Psoas muscle (tissue), 8 donors: ENCODE results near the gene PPP1R15B. TPM values are rescaled to one million over a fixed set of nuclear protein-coding genes. Genes with fewer than 3 reads are reported as not detected.
A peak's percentile ranks its signal among the peaks of the same experiment; 100 is the strongest.

ENCODE experiments used
- ATAC-seq, 4 donors: fragments of 200-7000 bp; cut with Tn5 transposase; one replicate each; pipeline ENCODE4 v1.9.1; 2020; ENCODE audit warnings: moderate library complexity in 3 of 4, mild to moderate bottlenecking in 2 of 4
- DNase-seq, 2 donors: peaks; one replicate each; pipeline ENCODE4 v3.0.0-alpha.2; 2020
- H3K27ac ChIP-seq: fragments of 200-600 bp; one replicate; pipeline ENCODE4 v1.8.0; 2022
- H3K27me3 ChIP-seq, 3 donors: fragments of 200-600 bp in 1 of 3; one replicate each; pipeline versions ENCODE4 v1.6.1 to v1.8.0; 2013 to 2022; ENCODE audit warnings: low read length in 2 of 3, mild to moderate bottlenecking in 2 of 3, moderate library complexity in 1 of 3; ENCODE audit not compliant: insufficient read depth in 3 of 3
- H3K36me3 ChIP-seq, 2 donors: fragments of 200-600 bp in 1 of 2; one replicate each; pipeline versions ENCODE4 v1.6.1 to v1.8.0; 2013 to 2022; ENCODE audit warnings: low read depth in 1 of 2, mild to moderate bottlenecking in 1 of 2, moderate library complexity in 1 of 2; ENCODE audit not compliant: insufficient read depth in 1 of 2
- H3K4me1 ChIP-seq: fragments of 200-600 bp; one replicate; pipeline ENCODE4 v1.8.0; 2022
- H3K4me3 ChIP-seq: fragments of 200-600 bp; one replicate; pipeline ENCODE4 v1.8.0; 2022; ENCODE audit warnings: mild to moderate bottlenecking
- H3K9me3 ChIP-seq: fragments of 200-600 bp; one replicate; pipeline ENCODE4 v1.8.0; 2022
- WGBS, 3 donors: extraction: QIAGEN DNeasy Blood & Tissue Kit; methylation state at CpG; one replicate each; pipeline versions ENCODE4 v1.1.6 to v1.1.7; 2013; 5-methylcytosine and 5-hydroxymethylcytosine counted together
- intact Hi-C, 2 donors: fragments of 100-400 bp; cut with DNase I; formaldehyde crosslinking; loops; one replicate each; pipeline versions ENCODE4 v1.11.0 to v1.14.2; 2022
- polyA plus RNA-seq, 3 donors: library from polyadenylated mRNA; stranded (reverse); fragments of 200-250 nt; gene quantifications; one replicate each; pipeline ENCODE4 v1.2.3, GENCODE V29; 2013
- total RNA-seq, 4 donors: library from RNA; stranded (reverse); fragmentation: NEBNext Ultra II Directional in 2 of 4; extraction: Animal tissue kit (Norgen Biotek cat#: 25700) in 2 of 4; gene quantifications; one replicate each; pipeline versions ENCODE4 v1.2.1 to v1.2.4, GENCODE V29; 2021 to 2023
- TF ChIP-seq, protein P1 (sequence below): fragments of 200-600 bp; IDR thresholded peaks from one replicate; pipeline ENCODE4 v1.8.0; 2022; ENCODE audit warnings: antibody characterized with exemption
- donor health status: healthy with polysubstance abuse.
- donor health status: DM: no; HTN: no; CAD: no; lungs with moderate emphysema.
- donor health status: Bipolar disorder and iron deficiency.
- donor health status: healthy.
- donor health status: DM: yes; HTN: yes; CAD: no.
- donor health status: DM: no; HTN: no; CAD: no.
- donor health status: DM: no; HTN: no; CAD: no.
- donor health status: DM: yes; HTN: yes; CAD: no.

The PPP1R15B gene
- total and polyA plus RNA-seq, 7 donors, result 12.2 to 35.2 (median 19.3) TPM

DNA sequence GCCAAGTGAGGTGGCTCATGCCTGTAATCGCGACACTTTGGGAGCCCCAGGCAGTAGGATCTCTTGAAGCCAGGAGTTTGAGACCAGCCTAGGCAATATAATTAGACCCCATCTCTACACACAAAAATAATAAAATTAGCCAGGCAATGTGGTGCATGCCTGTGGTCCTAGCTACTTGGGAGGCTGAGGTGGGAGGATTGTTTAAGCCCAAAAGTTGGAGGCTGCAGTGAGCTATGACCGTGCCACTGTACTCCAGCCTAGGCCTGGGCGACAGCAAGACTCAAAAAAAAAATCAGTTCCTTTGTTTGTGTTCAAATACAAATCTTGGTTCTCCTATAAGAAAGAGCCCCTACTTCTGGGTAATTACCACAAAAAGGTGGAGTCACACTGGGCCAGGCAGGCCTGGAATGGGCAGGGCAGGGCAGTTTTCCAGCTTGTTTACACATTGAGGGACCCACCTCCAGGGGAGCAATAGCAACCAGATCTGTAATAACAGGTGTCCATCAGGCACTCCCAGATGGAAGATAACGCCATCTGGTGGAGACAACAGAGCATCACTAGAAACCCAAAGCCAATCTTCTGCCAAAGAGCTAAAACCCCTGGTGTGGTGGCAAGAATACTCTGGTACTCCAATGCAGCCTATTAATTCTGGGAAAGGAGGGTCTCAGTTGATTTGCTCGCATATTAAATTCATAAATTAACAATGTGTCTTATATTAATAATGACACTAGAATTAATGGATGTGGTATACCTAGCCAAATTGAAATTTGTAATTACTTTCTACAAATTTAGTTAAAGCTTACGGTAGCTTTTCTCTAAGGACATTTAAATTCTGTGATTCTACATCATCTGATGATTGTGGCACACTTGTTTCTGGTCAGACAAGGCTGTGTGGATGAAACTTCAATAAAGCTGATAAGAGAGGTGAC is 13.2 kb downstream of the PPP1R15B start:
- TF ChIP-seq, protein P1, sequence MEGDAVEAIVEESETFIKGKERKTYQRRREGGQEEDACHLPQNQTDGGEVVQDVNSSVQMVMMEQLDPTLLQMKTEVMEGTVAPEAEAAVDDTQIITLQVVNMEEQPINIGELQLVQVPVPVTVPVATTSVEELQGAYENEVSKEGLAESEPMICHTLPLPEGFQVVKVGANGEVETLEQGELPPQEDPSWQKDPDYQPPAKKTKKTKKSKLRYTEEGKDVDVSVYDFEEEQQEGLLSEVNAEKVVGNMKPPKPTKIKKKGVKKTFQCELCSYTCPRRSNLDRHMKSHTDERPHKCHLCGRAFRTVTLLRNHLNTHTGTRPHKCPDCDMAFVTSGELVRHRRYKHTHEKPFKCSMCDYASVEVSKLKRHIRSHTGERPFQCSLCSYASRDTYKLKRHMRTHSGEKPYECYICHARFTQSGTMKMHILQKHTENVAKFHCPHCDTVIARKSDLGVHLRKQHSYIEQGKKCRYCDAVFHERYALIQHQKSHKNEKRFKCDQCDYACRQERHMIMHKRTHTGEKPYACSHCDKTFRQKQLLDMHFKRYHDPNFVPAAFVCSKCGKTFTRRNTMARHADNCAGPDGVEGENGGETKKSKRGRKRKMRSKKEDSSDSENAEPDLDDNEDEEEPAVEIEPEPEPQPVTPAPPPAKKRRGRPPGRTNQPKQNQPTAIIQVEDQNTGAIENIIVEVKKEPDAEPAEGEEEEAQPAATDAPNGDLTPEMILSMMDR, result peak; percentile 76
- no peak overlapping the region for H3K4me3 ChIP-seq
- 71 to 74% (median 73%) methylated on average over 7 of the region's 7 CpGs for WGBS, 3 donors
- H3K27ac ChIP-seq, result peak overlapping the region; percentile 56
- H3K4me1 ChIP-seq, result no peaks in the 10 kb centered on the region
- H3K27me3 ChIP-seq, result no peaks in the 10 kb centered on the region
- DNase-seq (peak in 1 of 2 donors; percentile 77), ATAC-seq (peak; percentile 91 to 93 (median 92))
- H3K36me3 ChIP-seq, result peaks cover 5 to 59% of the 10 kb centered on the region in 2 donors
- intact Hi-C loops, result no loop called here
- H3K9me3 ChIP-seq, result no peaks in the 10 kb centered on the region

DNA sequence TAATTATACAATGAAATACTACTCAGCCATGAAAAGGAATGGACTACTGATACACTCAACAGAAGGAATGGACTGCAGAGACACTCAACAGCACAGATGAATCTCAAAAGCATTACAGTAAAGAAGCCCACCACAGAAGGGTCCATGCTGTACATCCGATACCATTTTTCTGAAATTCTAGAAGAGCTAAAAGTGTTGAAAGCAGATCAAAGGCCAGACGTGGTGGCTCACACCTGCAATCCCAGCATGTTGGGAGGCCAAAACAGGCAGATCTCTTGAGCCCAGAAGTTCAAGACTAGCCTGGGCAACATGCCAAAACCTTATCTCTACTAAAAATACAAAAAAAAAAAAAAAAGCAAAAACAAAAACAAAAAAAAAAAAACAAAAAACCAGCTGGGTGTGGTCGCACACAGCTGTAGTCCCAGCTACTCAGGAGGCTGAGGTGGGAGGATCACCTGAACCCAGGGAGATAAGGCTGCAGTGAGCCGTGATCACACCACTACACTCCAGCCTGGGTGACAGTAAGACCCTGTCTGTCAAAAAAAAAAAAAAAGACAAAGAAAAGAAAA is 15.5 kb downstream of the PPP1R15B start:
- DNase-seq (no peak), ATAC-seq (no peak)
- H3K4me1 ChIP-seq, result no peaks in the 10 kb centered on the region
- H3K27ac ChIP-seq, result no peak overlapping the region
- intact Hi-C loops, result no loop called here
- H3K36me3 ChIP-seq, result peaks cover 5 to 38% of the 10 kb centered on the region in 2 donors
- no peaks in the 10 kb centered on the region for H3K27me3 ChIP-seq
- no peaks in the 10 kb centered on the region for H3K9me3 ChIP-seq
- no peak overlapping the region for H3K4me3 ChIP-seq
- WGBS, 3 donors, result 78 to 84% (median 81%) methylated on average over 4 of the region's 4 CpGs
- TF ChIP-seq, protein P1, result no peak

DNA sequence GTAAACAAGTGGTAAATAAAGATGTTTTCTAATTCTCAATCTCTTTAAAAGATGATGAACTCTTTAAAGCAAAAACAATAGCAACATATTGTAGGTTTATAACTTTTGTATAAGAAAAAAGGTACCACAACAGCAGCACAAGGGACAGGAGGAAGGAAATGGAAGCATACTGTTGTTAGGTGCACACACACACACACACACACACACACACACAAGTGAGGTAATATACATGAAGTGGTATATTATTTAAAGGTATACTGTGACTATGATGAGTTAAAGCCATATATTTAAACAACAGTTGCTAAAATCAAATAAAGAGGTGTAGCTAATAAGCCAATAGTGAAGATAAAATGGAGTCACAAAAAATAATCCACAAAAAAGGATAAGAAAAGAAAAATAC is 20.0 kb downstream of the PPP1R15B start:
- Histone ChIP-seq H3K4me3 (no peak overlapping the region), H3K36me3 (no peaks in the 10 kb centered on the region), H3K9me3 (no peaks in the 10 kb centered on the region), H3K4me1 (no peaks in the 10 kb centered on the region), H3K27me3 (no peaks in the 10 kb centered on the region), H3K27ac (no peak overlapping the region)
- no peak for DNase-seq
- intact Hi-C loops, result no loop called here
- TF ChIP-seq, protein P1, result no peak
- ATAC-seq, result no peak

DNA sequence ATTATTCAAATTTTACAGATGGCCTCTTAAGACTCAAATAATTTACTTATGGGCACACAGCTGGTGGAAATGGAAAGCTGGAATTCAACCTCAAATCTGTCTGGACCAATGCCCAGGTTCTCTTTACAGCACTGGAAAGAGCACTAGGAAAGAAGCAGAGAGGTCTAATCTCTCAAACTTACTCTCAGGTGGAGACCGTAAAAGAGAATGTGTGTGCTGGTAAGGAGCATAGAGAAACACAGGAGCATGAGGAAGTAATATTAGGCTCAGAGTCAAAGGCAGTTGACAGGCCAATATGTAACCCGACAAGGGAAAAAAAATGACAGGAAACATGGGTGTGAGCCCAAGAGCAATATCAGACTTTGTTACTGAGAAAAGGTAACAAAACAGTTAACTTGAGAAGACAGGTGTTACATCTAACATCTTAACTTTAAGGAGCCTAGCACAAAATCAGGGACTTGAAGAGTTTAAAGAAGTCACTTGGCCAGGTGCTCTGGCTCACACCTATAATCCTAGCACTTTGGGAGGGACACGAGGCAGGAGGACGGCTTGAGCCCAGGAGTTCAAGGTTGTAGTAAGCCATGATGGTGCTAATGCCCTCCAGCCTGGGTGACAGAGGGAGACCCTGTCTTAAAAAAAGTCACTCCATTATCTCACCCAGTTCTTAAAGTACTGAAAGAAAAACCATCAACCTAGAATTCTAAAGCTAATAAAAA is 20.7 kb downstream of the PPP1R15B start:
- intact Hi-C loops, result no loop called here
- TF ChIP-seq, protein P1, result no peak
- Histone ChIP-seq H3K4me1 (no peaks in the 10 kb centered on the region), H3K27ac (no peak overlapping the region), H3K36me3 (no peaks in the 10 kb centered on the region), H3K4me3 (no peak overlapping the region), H3K9me3 (no peaks in the 10 kb centered on the region), H3K27me3 (no peaks in the 10 kb centered on the region)
- WGBS, 3 donors, result 31 to 37% (median 31%) methylated on average over 4 of the region's 4 CpGs
- ATAC-seq (no peak), DNase-seq (no peak)
